Mammary epithelial cell (primary cell): ENCODE measurements around the gene ZNRF4.

Source experiments
- EZH2 ChIP-seq: IDR thresholded peaks from 2 replicates; pipeline ENCODE4 v1.6.1; 2012; ENCODE audit warnings: low read length, inconsistent platforms, borderline replicate concordance
- TF ChIP-seq, protein P1 (sequence below), 2 donors: IDR thresholded peaks in 1 of 2; conservative IDR thresholded peaks in 1 of 2; 2 replicates each; pipeline ENCODE4 v1.5.1; 2011 to 2012; ENCODE audit warnings: inconsistent platforms in 2 of 2, low read length in 2 of 2, mild to moderate bottlenecking in 2 of 2, control low read depth in 1 of 2, low read depth in 1 of 2; ENCODE audit not compliant: insufficient read depth in 1 of 2; ENCODE audit errors: extremely low read depth in 1 of 2

GRCh38 chr19:5492281-5492634, 37.0 kb downstream of the ZNRF4 start:
- TF ChIP-seq, protein P1, sequence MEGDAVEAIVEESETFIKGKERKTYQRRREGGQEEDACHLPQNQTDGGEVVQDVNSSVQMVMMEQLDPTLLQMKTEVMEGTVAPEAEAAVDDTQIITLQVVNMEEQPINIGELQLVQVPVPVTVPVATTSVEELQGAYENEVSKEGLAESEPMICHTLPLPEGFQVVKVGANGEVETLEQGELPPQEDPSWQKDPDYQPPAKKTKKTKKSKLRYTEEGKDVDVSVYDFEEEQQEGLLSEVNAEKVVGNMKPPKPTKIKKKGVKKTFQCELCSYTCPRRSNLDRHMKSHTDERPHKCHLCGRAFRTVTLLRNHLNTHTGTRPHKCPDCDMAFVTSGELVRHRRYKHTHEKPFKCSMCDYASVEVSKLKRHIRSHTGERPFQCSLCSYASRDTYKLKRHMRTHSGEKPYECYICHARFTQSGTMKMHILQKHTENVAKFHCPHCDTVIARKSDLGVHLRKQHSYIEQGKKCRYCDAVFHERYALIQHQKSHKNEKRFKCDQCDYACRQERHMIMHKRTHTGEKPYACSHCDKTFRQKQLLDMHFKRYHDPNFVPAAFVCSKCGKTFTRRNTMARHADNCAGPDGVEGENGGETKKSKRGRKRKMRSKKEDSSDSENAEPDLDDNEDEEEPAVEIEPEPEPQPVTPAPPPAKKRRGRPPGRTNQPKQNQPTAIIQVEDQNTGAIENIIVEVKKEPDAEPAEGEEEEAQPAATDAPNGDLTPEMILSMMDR (conservative IDR thresholded peaks at IDR 0.05 in 1 of 2, IDR thresholded peaks at IDR 0.05 in 1 of 2; ENCODE audit: extremely low read depth in 1 of 2, insufficient read depth in 1 of 2, low read depth in 1 of 2, low read length in 2 of 2), result no peak
- TF ChIP-seq EZH2, result no peak
